T-helper 9 cell (primary cell): ENCODE results near the gene TRIM38.
"Not testable (repeated sequence)": the region's sequence is repeated elsewhere in the genome, so short reads cannot be mapped to it uniquely, and the experiment has no call there.

ENCODE experiments used
- DNase-seq: peaks from one replicate; pipeline ENCODE4 v3.0.0-alpha.2; 2020

The TRIM38 gene

DNA sequence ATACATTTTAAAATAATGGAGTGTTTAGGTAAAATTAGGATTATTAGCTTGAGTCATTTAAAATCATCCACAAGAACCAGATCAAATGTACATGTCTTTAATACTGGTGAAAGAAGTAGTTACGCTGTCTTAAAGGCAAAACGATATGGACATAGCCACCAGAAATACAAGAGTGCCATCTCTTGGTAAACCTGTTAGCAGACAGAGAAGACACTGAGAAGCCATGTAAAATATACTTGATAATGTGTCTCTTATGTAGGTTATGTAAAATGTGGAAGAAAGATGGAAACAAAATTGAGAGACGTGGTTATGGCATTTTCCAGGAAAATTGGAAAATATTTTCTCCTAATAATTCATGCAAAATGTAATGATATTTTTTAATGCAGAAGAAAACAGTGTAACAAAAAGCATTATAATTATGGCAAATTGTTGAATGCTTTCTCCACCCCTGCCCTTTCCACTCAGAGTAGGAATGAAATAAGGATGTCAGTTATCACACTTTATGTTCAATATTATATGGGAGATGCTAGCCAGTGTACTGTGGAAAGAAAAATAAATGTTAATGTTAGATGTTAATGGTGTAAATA, 19.9 kb upstream of the TRIM38 start:
- no peak for DNase-seq

DNA sequence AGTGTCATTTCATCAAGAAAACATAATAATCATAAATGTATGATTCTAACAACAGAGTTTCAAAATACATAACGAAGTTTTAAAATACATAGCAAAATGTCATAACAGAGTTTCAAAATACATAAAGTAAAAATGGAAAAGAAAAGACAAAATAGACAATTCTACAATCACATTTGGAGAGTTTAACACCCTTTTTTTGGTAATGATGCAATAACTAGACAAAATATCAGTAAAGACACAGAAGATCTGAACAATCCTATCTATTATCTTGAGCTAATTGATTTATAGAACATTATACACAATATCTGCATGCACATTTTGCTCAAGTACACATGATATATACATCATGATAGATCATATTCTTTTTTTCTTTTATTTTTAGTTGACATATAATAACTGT, 18.7 kb upstream of the TRIM38 start:
- no peak for DNase-seq

DNA sequence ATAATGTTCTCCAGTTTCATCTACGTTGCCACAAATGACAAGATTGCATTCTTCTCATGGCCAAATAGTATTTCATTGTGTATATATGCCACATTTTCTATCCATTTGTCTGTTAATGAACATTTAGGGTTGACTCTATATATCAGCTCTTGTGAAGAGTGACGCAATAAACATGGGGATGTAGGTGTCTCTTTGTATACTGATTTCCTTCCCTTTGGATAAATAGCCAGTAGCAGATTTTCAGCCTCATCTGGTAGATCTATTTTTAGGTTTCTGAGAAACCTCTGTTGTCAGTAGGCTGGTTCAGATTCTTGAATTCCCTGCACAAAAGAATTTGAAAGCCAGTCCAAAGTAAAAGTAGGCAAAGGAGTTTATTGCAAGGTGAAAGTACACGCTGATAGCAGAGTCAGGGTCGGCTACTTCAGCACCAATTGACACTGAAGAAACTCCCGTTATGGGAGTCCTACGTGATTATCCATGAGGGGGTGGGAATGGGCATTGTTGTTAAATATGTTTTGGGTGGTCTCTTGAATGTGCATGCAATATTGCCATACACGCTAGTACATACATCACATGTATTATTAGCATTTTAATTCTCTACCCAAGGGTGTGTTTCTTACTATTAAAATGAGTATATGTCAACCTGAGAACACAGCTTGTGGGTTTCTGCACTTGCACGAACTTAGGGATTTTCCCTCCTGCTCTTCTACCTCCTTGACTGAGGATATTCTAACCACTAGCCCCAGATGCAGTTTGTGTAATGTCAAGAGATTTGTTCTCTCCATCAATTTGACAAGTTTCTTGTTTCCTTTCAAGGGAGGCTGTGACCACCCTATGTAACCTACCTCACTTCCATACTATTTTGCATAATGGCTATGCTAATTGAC, 17.7 kb upstream of the TRIM38 start:
- no peak for DNase-seq

DNA sequence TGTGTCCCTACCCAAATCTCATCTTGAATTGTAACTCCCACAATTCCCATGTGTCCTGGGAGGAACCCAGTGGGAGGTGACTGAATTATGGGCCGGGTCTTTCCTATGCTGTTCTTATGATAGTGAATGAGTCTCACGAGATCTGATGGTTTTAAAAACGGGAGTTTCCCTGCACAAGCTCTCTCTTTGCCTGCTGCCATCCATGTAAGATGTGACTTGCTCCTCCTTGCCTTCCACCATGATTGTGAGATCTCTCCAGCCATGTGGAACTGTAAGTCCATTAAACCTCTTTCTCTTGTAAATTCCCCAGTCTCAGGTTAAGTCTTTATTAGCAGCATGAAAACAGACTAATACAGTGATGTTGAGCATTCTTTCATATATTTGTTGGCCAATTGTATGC, 16.9 kb upstream of the TRIM38 start:
- DNase-seq = not testable (repeated sequence)

DNA sequence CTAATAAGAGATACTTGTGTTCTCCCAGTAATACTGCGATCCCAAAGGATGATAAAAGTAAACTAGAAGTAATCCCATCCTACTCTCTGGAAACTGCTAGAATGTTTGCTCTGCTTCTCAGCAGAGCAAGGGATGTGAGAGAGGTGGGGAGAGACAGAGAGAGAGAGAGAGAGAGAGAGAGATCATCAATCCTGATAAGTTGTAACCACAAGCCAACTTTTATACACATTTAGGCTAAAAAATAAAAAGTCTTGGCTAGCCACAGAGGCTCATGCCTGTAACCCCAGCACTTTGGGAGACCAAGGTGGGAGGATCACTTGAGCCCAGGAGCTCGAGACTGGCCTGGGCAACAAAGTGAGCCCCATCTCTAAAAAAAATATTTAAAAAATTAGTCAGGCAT, 16.0 kb upstream of the TRIM38 start:
- DNase-seq = no peak

DNA sequence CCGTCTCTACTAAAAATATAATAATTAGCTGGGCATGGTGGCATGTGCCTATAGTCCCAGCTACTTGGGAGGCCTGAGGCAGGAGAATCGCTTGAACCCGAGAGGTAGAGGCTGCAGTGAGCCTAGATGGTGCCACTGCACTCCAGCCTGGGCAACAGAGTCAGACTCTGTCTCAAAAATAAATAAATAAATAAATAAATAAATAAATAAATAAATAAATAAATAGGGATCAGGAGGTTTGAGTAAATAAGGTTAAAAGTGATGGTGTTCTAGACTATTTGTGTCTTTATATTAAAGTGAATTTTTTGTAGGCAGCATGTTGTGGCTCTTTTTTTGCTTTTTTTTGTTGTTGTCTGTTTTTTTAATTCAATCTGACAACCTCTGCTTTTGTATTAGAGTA, 15.1 kb upstream of the TRIM38 start:
- not testable (repeated sequence) for DNase-seq

DNA sequence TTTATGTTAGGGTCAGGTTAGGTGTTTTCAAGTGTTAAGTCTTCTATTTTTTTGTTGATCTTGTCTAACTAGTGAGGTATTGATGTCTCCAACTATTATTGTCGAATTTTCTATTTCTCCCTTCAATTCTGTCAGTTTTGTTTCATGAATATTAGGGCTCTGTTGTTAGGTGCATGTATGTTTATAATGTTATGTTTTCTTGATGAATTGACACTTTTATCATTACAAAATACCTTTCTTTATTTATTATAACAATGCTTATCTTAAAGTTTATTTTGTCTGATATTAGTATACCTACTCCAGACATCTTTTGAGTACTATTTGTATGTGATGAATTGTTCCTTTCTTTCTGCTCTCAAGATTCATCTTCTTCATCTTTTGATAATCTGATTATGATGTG, 12.9 kb upstream of the TRIM38 start:
- DNase-seq = no peak

DNA sequence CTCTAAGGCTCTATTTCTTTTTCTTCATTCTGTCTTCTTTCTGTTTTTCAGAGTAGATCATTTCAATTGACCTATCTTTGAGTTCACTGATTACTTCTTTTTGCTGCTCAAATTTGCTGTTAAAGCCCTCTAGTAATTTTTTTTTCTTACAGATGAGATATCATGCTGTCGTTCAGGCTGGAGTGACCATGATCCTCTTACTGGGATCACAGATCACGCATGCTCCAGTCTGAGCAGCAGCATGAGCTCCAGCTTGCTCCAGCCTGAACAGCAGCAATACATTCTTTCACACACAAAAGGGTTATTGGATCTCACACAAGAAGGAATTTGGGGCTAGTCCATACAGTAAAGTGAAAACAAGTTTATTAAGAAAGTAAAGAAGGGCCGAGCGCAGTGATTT, 12.3 kb upstream of the TRIM38 start:
- no peak for DNase-seq

DNA sequence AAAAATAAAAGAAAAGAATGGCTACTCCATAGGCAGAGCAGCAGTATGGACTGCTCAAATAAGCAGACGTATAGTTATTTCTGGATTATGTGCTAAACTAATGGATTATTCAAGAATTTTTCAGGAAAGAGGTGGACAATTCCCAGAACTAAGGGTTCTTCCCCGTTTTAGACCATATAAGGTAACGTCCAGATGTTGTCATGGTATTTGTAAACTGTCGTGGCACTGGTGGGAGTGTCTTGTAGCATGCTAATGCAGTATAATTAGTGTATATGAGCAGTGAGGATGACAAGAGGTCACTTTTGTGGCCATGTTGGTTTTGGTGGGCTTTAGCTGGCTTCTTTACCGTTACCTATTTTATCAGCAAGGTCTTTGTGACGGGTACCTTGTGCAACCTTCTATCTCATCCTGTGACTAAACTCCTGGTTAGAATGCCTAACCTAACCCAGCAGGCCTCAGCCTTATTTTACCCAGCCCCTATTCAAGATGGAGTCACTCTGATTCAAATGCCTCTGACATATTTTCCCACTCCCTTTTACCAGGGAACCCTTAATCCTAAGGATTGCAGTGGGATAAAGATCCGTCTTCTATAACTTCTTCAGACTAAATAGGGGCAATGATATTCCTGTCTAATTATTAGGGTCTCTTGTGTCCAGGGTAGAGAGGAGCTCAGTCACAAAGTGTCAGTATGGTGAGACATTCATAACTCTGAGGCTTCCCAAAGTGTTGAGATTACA, 11.1 kb upstream of the TRIM38 start:
- no peak for DNase-seq

DNA sequence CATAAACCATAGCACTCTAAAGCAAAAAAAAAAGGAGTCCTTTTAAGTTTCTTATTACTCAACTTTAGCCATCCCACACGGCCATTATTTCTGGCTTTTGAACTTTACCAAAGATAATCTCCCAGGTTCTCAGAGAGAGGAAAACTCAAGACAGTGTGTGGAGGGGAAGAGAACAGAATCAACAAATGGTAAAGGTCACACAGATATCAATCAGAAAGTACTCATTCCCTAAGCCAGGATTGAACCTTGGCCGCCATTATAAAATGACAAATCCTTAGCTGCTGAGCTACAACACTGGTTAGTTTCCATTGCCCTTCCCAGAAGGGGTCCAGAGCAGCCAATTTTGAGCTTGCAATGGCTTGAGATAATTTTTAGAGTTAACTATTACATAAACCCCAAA, 10.1 kb upstream of the TRIM38 start:
- no peak for DNase-seq

DNA sequence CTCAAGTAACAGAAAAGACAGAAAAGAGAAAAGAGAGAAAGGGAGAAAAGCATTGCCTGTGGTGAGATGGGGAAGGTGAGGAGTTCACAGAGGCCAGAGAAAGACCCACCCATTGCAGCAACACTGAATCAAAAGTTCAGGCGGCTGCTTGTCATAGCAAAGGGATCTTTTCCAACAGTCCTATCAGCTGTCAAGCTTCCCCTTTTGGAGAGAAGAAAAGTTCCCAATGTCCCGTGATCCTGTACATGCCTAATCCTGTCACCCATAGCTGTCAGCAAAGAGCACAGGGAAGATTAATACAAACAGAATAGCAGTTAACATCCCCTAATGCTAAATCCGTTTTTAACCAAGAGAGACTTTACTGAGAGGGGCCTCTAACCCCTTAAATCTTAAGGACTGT, 8.9 kb upstream of the TRIM38 start:
- DNase-seq = no peak

DNA sequence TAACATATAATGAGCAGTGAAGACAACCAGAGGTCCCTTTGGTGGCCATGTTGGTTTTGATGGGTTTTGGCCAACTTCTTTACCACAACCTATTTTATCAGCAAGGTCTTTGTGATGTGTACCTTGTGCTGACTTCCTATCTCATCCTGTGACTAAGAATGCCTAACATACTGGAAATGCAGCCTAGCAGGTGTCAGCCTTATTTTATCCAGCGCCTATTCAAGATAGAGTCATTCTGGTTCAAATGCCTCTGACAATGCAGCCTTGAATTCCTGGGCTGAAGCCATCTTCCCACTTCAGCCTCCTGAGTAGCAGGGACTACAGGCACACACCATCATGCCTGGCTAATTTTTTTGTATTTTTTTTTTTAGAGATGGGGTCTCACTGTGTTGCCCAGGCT, 7.8 kb upstream of the TRIM38 start:
- no peak for DNase-seq

DNA sequence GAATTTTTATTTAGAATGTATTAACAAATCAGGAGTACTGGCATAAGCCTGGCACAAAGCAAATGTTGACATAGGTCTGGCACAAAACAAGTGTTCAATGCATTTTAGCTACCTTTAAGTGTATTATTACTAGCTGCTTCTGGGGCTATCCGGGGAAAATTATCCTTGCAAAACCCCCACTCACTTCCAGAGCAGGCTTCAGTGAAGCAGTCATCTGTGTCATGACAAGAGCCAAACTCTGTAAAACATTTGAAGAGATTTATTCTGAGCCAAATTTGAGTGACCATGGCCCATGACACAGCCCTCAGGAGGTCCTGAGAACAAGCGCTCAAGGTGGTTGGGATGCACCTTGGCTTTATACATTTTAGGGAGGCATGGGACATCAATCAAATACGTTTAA, 6.4 kb upstream of the TRIM38 start:
- DNase-seq = no peak

DNA sequence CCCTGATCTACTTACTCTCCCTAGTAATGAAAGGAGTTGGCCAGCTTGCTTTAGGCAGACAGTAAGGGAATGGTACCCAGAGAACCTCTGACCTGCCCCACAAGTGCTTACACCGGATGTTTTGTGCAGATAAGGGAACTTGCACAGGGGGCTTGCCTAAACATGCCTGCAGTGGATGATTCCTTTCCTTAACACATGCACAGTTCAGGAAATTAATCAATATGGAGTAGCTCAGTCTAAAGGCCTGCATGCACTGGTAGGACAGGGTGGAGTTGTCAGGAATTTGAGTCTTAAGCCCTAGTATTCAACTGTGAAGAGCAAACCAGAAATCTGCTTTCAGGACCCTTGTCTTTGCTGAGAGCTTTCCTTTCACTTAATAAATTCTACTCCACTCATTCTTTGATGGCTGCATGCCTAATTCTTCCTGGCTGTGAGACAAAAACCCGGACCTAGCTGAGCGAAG, 3.9 kb upstream of the TRIM38 start:
- DNase-seq = no peak

DNA sequence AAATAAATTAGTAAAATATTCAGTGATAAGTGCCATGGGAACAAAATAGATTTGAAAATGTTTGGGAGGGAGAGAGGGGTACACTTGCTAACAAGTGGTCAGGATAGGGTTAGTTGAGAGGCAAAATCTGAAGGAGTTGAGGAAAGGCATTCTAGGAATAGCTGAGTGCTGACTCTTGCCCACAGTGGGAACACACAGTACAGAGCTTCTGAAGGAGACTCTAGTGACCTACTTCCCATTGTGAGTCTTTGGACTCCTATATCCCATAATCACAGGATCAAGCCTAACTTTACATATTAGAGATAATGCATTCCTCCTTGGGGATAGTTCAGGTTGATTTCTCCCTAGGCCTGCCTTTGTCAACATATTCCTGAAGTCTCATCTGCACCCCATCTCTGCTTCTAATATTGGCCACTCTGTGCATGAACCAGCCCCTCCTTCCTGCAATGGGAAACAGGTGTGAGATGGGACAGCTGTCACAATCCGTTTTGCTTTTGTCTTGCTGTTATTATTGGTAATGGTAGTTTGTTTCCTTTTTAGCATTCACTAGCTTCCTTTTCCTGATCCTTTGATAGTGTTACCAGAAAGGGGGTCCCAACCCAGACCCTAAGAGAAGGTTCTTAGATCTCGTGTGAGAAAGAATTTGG, 2.6 kb upstream of the TRIM38 start:
- DNase-seq = no peak

DNA sequence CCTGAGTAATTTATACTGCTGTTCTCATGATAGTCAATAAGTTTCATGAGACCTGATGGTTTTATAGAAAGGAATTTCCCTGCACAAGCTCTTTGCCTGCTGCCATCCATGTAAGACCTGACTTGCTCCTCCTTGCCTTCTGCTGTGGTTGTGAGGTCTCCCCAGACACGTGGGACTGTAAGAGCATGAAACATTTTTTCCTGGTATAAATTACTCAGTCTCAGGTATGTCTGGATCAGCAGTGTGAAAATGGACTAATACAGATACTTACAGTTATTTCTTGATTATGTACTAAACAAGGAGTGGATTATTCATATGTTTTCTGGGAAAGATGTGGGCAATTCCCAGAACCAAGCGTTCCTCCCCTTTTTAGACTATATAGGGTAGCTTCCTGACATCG, 1.9 kb upstream of the TRIM38 start:
- no peak for DNase-seq

DNA sequence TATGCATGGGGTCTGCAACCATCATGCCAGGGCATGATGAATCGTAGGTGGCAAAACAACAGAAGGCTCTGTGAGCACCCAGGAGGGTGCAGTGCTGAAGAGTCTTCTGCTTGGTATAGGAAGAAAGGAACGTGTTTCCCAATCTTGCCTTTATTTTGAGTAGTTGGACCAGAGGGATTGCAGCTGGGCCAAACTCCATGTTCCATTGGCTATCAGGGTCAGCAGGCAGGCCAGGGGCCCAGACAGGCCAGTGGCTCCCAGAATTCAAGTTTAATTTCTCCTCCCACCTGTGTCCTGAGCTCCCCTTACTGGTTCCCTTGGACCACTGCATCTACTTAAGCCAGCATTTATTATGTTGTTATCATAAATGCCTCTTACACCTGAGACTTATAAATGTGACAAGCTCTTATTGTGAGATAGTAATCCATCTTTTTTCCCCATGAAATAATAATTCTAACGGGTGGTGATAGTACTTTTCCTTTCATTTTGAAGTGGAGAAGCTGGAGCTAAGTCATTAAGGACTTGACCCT, 918 bp upstream of the TRIM38 start:
- no peak for DNase-seq

DNA sequence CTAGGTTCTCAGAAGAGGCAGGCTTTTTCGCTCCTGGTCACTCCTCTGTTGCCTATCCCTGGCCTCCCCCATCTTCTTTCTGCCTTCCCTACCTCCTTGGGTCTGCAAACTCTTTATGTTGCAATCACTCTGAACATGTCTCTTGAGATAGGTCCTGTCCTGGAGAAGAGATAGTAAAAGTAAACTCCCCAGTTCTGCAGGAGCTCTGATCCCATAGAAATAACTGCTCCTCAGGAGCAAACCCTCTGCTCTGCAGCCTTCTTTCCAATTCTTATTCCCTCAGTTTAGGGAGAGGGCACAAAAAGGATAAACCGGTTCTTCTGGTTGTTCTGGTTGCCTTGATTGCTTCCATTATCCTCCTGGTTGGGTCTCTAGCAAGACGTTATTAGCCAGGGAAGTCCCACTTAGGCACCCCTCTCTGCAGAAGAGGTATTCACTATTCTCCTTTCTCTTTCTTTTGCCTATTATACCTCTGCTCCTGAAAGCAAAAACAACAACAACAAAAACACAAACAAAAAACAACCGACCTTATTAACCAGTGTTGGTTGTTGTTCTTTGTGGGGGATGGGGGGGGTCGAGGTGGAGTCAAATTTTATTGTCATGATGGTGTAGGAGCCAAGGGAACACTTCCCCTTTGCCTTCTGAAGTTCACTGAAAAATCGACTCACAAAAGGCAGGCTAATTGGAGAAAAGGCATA, 973 bp downstream of the TRIM38 start:
- DNase-seq = no peak

DNA sequence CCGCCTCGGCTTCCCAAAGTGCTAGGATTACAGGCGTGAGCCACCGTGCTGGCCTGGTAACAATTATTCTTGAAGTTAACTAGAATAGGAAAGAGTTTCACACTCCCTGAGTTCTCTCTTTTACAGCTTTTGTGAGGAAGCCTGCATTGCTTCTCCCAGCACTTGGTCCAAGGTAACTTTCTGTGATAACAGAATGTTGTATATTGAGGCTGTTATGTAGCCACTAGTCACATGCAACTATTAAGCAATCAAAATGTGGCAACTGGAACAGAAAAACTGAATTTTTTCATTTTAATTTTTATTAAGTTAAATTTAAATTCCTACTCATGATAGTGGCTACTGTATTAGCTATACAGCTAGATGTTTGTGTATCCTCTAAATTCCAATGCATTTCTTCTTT, 2.5 kb downstream of the TRIM38 start:
- DNase-seq = no peak

DNA sequence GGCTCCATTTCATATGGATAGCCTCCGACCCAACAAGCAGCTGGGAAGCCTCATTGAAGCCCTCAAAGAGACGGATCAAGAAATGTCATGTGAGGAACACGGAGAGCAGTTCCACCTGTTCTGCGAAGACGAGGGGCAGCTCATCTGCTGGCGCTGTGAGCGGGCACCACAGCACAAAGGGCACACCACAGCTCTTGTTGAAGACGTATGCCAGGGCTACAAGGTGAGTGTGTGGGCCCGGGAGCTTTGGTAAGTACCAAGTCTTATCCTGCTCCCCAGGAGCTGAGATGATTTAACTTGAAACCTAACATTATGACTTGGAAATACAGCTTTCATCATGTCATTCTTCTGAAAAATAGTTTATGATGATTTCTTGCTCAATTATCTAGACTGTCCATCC, 4.1 kb downstream of the TRIM38 start:
- DNase-seq = no peak

DNA sequence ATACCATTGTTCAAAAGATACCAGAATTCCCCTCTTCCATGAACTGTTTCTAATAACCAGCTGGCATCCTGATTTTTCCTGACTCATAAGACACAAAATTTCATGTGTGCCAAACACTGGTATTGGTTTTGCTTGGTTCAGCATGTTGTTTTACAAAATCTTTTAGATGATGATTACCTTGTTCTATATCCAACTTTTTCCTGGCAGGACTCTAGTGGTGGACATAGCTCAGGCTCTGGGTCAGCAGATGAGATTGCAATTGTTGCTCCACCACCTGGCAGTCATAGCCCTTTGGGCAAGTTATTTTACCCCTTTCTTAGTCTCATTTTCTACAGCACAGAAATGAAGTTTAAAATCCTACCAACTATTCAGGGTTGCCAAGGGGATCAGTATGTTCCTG, 6.2 kb downstream of the TRIM38 start:
- DNase-seq = no peak

DNA sequence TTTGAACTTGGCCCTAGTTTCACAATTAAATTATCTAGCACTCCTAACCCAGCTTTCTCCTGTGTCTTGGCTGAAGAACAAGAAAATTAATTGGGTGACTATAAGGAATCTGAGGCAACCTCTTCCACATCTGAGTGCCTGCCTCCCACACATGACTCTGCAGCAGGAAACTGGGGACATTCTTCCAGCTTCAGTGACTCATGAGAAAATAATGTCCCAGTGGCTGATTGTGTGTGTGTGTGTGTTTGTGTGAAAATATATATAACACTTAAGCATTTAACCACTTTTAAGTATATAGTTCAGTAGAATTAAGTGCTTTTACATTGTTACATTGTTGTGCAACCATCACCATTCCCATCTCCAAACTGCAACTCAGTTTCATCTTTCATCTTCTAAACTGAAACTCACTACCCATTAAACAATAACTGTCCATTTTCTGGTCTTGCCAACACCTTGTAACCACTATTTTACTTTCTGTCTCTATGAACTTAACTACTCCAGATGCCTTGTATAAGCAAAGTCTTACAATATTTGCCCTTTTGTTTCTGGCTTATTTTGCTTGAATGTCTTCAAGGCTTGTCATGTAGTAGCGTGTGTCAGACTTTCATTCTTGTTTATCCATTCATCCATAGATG, 8.7 kb downstream of the TRIM38 start:
- DNase-seq = no peak
